ENCODE data around the gene SLC6A19. TPM values are rescaled to one million over a fixed set of nuclear protein-coding genes. Genes with fewer than 3 reads are reported as not detected.

Gene SLC6A19
- total and polyA plus RNA-seq, 2 donors (not counting 1 experiment from before 2014, with no cell fraction given): not detected

GRCh38 chr5:1222621-1223277 lies 21.4 kb downstream of the SLC6A19 start:
- H3K27me3 ChIP-seq (replicated peaks in 1 of 4; ENCODE audit: control extremely low read depth in 1 of 4, control insufficient read depth in 3 of 4, insufficient read depth in 4 of 4, low read length in 3 of 4): no peaks in the 10 kb centered on the region
- no peak for TF ChIP-seq CTCF (IDR thresholded peaks at IDR 0.05)
- no peak for TF ChIP-seq EZH2 (IDR thresholded peaks at IDR 0.05; ENCODE audit: borderline replicate concordance, insufficient read depth, low read depth, low read length, poor library complexity, severe bottlenecking)
- no peak overlapping the region for H3K4me2 ChIP-seq (replicated peaks; ENCODE audit: low read depth, low read length, poor library complexity, severe bottlenecking)
- no peaks in the 10 kb centered on the region for H3K9me3 ChIP-seq (ENCODE audit: control extremely low read depth in 1 of 3, control insufficient read depth in 2 of 3, insufficient read depth in 1 of 3, low read length in 2 of 3)
- no peaks in the 10 kb centered on the region for H4K20me1 ChIP-seq (ENCODE audit: control insufficient read depth, insufficient read depth, low read length, poor library complexity, severe bottlenecking)
- H3K4me3 Mint-ChIP-seq: no peak overlapping the region
- POLR2A ChIA-PET: no interaction called here
- H3K27ac ChIP-seq (ENCODE audit: low read length in 2 of 2): no peak overlapping the region
- CTCF ChIA-PET: no interaction called here
- no peaks in the 10 kb centered on the region for H3K4me1 ChIP-seq (ENCODE audit: control insufficient read depth in 2 of 2, insufficient read depth in 2 of 2, low read length in 2 of 2)
- no peak overlapping the region for H3K4me3 ChIP-seq (ENCODE audit: control extremely low read depth in 1 of 5, extremely low read depth in 1 of 5, insufficient read depth in 1 of 5, low read depth in 2 of 5, low read length in 4 of 5)
- no peak overlapping the region for H2AFZ ChIP-seq (ENCODE audit: insufficient read depth, low read depth, low read length, poor library complexity, severe bottlenecking)
- no peaks in the 10 kb centered on the region for H3K4me1 Mint-ChIP-seq
- no peak overlapping the region for H3K9ac ChIP-seq (ENCODE audit: low read length)
- 93% methylated on average over 27 of the region's 27 CpGs for WGBS (ENCODE audit: insufficient coverage)
- no peak overlapping the region for H3K27ac Mint-ChIP-seq
- DNase-seq: no peak
- no peaks in the 10 kb centered on the region for H3K36me3 ChIP-seq (replicated peaks in 1 of 2; ENCODE audit: control extremely low read depth in 1 of 2, control insufficient read depth in 1 of 2, extremely low read depth in 1 of 2, insufficient read depth in 2 of 2, low read length in 1 of 2)
- no peak for ATAC-seq (ENCODE audit: low read depth)
- peaks cover 6% of the 10 kb centered on the region for H3K27me3 Mint-ChIP-seq
- intact Hi-C loops (cut with micrococcal nuclease): no loop called here
- no peaks in the 10 kb centered on the region for H3K9me3 Mint-ChIP-seq (ENCODE audit: insufficient read depth)
- no peaks in the 10 kb centered on the region for H3K79me2 ChIP-seq (ENCODE audit: control insufficient read depth, insufficient read depth, low read length)

DNA sequence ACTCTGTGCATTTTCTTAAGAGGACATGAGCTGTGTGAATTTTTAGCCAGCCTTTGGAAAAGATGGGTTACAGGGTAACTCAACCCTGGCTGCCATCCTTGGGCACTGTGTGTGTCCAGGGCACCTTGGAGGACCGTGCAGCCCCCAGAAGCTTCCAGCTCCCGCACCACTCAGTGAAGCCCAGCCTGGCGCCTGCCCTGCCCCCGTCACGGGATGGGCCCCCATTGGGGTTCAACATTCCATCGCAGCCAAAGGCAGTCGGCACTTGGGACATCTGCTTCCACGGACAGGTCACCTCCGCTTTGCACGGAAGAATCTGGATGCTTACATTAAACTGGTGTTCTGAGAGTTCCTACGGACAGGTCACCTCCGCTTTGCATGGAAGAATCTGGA lies 21.9 kb downstream of the SLC6A19 start:
- Histone ChIP-seq H3K4me3 (ENCODE audit: control extremely low read depth in 1 of 5, extremely low read depth in 1 of 5, insufficient read depth in 1 of 5, low read depth in 2 of 5, low read length in 4 of 5) (no peak overlapping the region), H3K36me3 (replicated peaks in 1 of 2; ENCODE audit: control extremely low read depth in 1 of 2, control insufficient read depth in 1 of 2, extremely low read depth in 1 of 2, insufficient read depth in 2 of 2, low read length in 1 of 2) (no peaks in the 10 kb centered on the region), H2AFZ (ENCODE audit: insufficient read depth, low read depth, low read length, poor library complexity, severe bottlenecking) (no peak overlapping the region), H3K27ac (ENCODE audit: low read length in 2 of 2) (no peak overlapping the region), H3K27me3 (replicated peaks in 1 of 4; ENCODE audit: control extremely low read depth in 1 of 4, control insufficient read depth in 3 of 4, insufficient read depth in 4 of 4, low read length in 3 of 4) (no peaks in the 10 kb centered on the region), H3K79me2 (ENCODE audit: control insufficient read depth, insufficient read depth, low read length) (no peaks in the 10 kb centered on the region), H4K20me1 (ENCODE audit: control insufficient read depth, insufficient read depth, low read length, poor library complexity, severe bottlenecking) (no peaks in the 10 kb centered on the region), H3K4me1 (ENCODE audit: control insufficient read depth in 2 of 2, insufficient read depth in 2 of 2, low read length in 2 of 2) (no peaks in the 10 kb centered on the region), H3K4me2 (replicated peaks; ENCODE audit: low read depth, low read length, poor library complexity, severe bottlenecking) (no peak overlapping the region), H3K9ac (ENCODE audit: low read length) (no peak overlapping the region), H3K9me3 (ENCODE audit: control extremely low read depth in 1 of 3, control insufficient read depth in 2 of 3, insufficient read depth in 1 of 3, low read length in 2 of 3) (no peaks in the 10 kb centered on the region)
- Mint-ChIP-seq H3K9me3 (ENCODE audit: insufficient read depth) (no peaks in the 10 kb centered on the region), H3K27ac (no peak overlapping the region), H3K27me3 (peaks cover 6% of the 10 kb centered on the region), H3K4me3 (no peak overlapping the region), H3K4me1 (no peaks in the 10 kb centered on the region)
- TF ChIP-seq CTCF (IDR thresholded peaks at IDR 0.05): no peak
- no peak for TF ChIP-seq EZH2 (IDR thresholded peaks at IDR 0.05; ENCODE audit: borderline replicate concordance, insufficient read depth, low read depth, low read length, poor library complexity, severe bottlenecking)
- intact Hi-C loops (cut with micrococcal nuclease): no loop called here
- 95% methylated on average over 12 of the region's 12 CpGs for WGBS (ENCODE audit: insufficient coverage)
- ATAC-seq (ENCODE audit: low read depth) (no peak), DNase-seq (no peak)
- ChIA-PET CTCF (no interaction called here), POLR2A (no interaction called here)

Measured in B cell (primary cell).